ENCODE data around the gene STIM2.

DNA sequence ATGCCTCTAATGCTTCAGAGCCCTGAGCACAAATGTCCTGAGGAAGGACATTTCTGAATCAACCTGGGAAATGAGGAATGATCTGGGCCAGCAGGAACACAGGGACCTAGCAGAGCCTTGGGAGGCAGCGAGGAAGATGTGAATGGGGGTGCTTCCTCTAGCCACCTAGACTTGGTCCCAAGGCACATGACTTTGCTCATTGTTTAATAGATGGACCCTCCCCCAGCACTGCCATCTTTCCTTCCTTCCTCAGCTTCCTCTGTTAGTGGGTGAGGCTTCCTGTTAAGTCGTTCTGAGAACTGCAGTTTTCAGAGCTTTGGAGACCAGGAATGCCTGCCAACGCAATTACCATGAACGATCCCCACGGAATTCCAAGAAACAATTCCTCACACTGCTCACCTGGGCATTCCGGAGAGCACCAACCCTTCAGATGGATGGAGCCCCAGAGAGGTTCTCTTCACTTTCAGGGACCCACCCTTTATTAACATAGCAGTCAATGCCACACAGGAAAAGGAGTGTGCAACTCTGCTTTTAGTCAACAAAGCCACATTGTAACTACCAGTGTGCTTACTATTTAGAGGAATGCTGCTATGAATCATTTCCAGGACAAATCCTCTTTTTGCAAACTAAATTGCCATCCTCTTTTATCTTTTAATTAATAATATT lies 48.5 kb upstream of the STIM2 start:
- TF ChIP-seq GATA2 (IDR thresholded peaks at IDR 0.05; ENCODE audit: low read depth, low read length) (no peak), GATA3 (IDR thresholded peaks at IDR 0.05; ENCODE audit: low read depth, low read length) (no peak)

Data from SH-SY5Y (cell line).